Prostate gland (tissue), 2 donors: ENCODE measurements around the gene DNAJC5G. TPM values are rescaled to one million over a fixed set of nuclear protein-coding genes. Genes with fewer than 3 reads are reported as not detected.

Experiments used
- DNase-seq: peaks from one replicate; pipeline ENCODE4 v3.0.0-alpha.2; 2019; ENCODE audit warnings: low spot score
- H3K27ac ChIP-seq, 2 donors: fragments of 200-600 bp; sonication (generic); 2 replicates each; pipeline ENCODE4 v1.5.1; 2017 to 2019
- H3K27me3 ChIP-seq: fragments of 200-600 bp; sonication (generic); replicated peaks from 2 replicates; pipeline ENCODE4 v1.5.1; 2019; ENCODE audit not compliant: insufficient read depth
- H3K36me3 ChIP-seq, 2 donors: fragments of 200-600 bp; sonication (generic); 1 replicate in 1 of 2; 2 replicates in 1 of 2; pipeline versions ENCODE4 v1.5.1 to v1.8.1; 2017 to 2019
- H3K4me1 ChIP-seq: fragments of 200-600 bp; sonication (generic); replicated peaks from 2 replicates; pipeline ENCODE4 v1.5.1; 2019
- H3K4me3 ChIP-seq, 2 donors: fragments of 200-600 bp; sonication (generic); 2 replicates each; pipeline ENCODE4 v1.5.1; 2017 to 2019
- H3K9me3 ChIP-seq: fragments of 200-600 bp; sonication (generic); 2 replicates; pipeline ENCODE4 v1.5.1; 2017
- POLR2A ChIP-seq: fragments of 450-650 bp; IDR thresholded peaks from one replicate; pipeline ENCODE4 v1.6.1; 2016; ENCODE audit warnings: antibody characterized with exemption, mild to moderate bottlenecking
- POLR2AphosphoS5 ChIP-seq: sonication (generic); formaldehyde crosslinking; IDR thresholded peaks from one replicate; pipeline ENCODE4 v1.6.1; 2017; ENCODE audit warnings: antibody characterized with exemption
- WGBS: methylation state at CpG from one replicate; pipeline ENCODE4 v1.1.5; 2018; 5-methylcytosine and 5-hydroxymethylcytosine counted together
- intact Hi-C: fragments of 100-400 bp; cut with DNase I; formaldehyde crosslinking; loops from one replicate; pipeline ENCODE4 v1.14.2; 2022
- total RNA-seq, 2 donors: library from RNA; depleted of rRNA; stranded (reverse); fragments of >200 nt; gene quantifications; one replicate each; pipeline ENCODE4 v1.1.0, GENCODE V29; 2016
- TF ChIP-seq, protein P1 (sequence below), 4 experiments: fragments of 200-600 bp in 2 of 4; fragments of 450-650 bp in 2 of 4; sonication (generic) in 2 of 4; IDR thresholded peaks; 1 replicate in 3 of 4; 2 replicates in 1 of 4; pipeline ENCODE4 v1.5.1; 2016 to 2019; ENCODE audit warnings: antibody characterized with exemption in 4 of 4, mild to moderate bottlenecking in 2 of 4, moderate library complexity in 2 of 4

The DNAJC5G gene
- total RNA-seq, 2 donors from 2014 or later = 16.1 TPM; not detected in 1

DNA sequence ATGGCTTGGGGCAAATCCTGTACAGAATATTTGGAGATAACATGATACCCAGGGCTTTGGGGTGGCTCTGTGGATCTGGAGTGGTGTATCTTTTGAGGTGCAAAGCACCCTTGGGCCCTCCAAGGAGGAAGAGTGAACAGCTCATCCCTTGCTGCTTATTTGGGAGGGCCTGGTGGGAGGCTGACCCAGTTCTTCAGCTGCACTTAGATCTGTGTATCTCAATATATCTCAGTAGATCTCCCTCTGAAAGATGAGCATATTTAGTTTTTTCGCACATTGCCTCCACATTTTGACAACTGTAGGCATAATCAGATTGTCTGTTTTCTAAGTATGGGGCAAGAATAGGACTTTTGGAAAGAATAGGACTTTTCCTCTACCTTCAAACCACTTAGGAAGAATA is 9.8 kb downstream of the DNAJC5G start:
- Histone ChIP-seq H3K27me3 (no peaks in the 10 kb centered on the region), H3K27ac (no peak overlapping the region), H3K9me3 (no peaks in the 10 kb centered on the region), H3K4me3 (no peak overlapping the region), H3K36me3 (no peaks in the 10 kb centered on the region), H3K4me1 (no peaks in the 10 kb centered on the region)
- DNase-seq = no peak
- TF ChIP-seq, protein P1, sequence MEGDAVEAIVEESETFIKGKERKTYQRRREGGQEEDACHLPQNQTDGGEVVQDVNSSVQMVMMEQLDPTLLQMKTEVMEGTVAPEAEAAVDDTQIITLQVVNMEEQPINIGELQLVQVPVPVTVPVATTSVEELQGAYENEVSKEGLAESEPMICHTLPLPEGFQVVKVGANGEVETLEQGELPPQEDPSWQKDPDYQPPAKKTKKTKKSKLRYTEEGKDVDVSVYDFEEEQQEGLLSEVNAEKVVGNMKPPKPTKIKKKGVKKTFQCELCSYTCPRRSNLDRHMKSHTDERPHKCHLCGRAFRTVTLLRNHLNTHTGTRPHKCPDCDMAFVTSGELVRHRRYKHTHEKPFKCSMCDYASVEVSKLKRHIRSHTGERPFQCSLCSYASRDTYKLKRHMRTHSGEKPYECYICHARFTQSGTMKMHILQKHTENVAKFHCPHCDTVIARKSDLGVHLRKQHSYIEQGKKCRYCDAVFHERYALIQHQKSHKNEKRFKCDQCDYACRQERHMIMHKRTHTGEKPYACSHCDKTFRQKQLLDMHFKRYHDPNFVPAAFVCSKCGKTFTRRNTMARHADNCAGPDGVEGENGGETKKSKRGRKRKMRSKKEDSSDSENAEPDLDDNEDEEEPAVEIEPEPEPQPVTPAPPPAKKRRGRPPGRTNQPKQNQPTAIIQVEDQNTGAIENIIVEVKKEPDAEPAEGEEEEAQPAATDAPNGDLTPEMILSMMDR (IDR thresholded peaks at IDR 0.05) = no peak
- no peak for TF ChIP-seq POLR2AphosphoS5
- no peak for TF ChIP-seq POLR2A
- intact Hi-C loops = loop anchor here (5.0 to 10.0 kb wide), 2 partner anchors 188 to 320 kb away; no protein-coding TSS in a partner anchor
- WGBS = 84% methylated on average over 1 of the region's 1 CpG

DNA sequence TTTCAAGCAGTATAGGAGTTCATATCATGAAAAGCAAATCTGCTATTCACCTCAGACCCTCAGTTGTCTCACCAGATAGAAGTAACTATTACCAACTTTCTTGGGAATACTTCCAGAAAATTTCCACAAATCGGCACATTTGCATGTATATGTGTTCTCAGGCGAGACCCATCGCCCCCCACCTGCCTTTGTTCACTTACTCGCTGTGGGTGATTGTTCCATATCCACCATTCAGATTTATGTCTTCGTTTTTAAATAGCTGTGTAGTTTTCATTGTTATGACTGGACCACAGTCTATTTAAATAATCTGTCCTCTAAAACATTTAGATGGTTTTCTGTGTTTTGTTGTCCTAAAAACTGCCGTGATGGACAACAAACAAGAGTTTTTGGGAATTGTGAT is 10.2 kb downstream of the DNAJC5G start:
- intact Hi-C loops = loop anchor here (10.0 kb wide), 1 partner anchor 321 kb away; no protein-coding TSS in a partner anchor
- no peak for DNase-seq
- no peak overlapping the region for H3K4me3 ChIP-seq
- no peaks in the 10 kb centered on the region for H3K27me3 ChIP-seq
- no peaks in the 10 kb centered on the region for H3K36me3 ChIP-seq
- H3K4me1 ChIP-seq = no peaks in the 10 kb centered on the region
- no peaks in the 10 kb centered on the region for H3K9me3 ChIP-seq
- 84% methylated on average over 6 of the region's 6 CpGs for WGBS
- TF ChIP-seq, protein P1 (IDR thresholded peaks at IDR 0.05) = no peak
- TF ChIP-seq POLR2A (no peak), POLR2AphosphoS5 (no peak)
- no peak overlapping the region for H3K27ac ChIP-seq

DNA sequence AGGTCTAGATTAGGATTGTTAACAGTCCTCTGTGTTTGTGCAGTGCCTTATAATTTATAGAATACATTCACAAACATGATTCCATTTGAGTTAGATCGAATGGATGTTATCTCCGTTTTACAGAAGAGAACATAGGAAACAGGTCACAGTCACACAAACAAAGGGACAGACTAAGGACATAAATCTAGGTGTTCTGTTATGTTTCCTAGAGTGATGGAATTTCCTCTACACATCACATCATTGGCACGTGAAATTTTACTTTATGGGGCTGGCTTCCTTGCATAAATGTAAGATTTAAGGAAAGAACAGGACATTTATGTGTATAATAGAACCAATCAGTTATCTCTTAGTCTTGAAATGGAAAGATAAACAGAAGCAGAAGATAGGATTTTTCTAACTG is 13.4 kb downstream of the DNAJC5G start:
- no peak overlapping the region for H3K27ac ChIP-seq
- no peaks in the 10 kb centered on the region for H3K36me3 ChIP-seq
- no peak for DNase-seq
- no peaks in the 10 kb centered on the region for H3K9me3 ChIP-seq
- 7% methylated on average over 3 of the region's 3 CpGs for WGBS
- intact Hi-C loops = loop anchor here (10.0 kb wide), 1 partner anchor 324 kb away; no protein-coding TSS in a partner anchor
- no peaks in the 10 kb centered on the region for H3K27me3 ChIP-seq
- TF ChIP-seq POLR2A (no peak), POLR2AphosphoS5 (peak; percentile 22)
- H3K4me1 ChIP-seq = no peaks in the 10 kb centered on the region
- no peak overlapping the region for H3K4me3 ChIP-seq

DNA sequence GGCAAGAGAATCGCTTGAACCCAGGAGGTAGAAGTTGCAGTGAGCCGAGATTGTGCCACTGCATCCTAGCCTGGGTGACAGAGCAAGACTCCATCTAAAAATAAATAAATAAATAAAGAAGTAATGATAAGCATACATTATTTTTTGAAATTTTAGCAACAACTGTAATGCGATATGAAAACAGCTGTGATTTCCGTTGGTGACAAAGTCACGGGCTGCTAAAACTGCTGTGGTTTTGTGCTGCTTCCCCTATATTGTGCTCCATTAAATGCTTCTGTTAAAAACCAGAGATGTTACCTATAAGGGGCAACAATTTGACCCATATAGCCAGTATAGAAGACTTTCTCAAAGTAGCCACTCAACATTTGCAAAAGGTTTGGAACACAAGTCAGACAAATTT is 15.3 kb downstream of the DNAJC5G start:
- no peaks in the 10 kb centered on the region for H3K4me1 ChIP-seq
- H3K27ac ChIP-seq = no peak overlapping the region
- no peak for DNase-seq
- H3K4me3 ChIP-seq = no peak overlapping the region
- 89% methylated on average over 5 of the region's 5 CpGs for WGBS
- TF ChIP-seq POLR2AphosphoS5 (no peak), POLR2A (no peak)
- TF ChIP-seq, protein P1 (IDR thresholded peaks at IDR 0.05) = no peak
- H3K36me3 ChIP-seq = no peaks in the 10 kb centered on the region
- H3K27me3 ChIP-seq = no peaks in the 10 kb centered on the region
- intact Hi-C loops = no loop called here
- no peaks in the 10 kb centered on the region for H3K9me3 ChIP-seq

DNA sequence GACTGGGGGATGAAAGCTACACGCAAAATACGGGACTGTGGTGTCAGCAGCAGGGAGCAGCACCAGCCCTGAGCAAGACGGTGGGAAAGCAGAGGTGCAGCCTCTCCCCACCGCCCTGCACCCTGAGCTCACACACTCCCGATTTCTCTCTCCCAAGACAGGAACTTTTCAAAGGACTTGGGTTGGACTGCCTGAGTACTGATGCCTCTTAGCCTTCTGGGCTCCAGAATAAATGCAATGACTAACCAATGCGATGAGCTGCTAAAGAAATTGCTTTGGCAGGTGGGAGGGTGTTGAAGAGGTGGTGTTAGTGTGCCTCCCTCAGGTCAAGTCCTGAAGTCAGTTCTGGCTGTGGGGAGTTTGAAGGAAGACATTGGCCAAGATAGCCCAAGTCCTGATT is 16.6 kb downstream of the DNAJC5G start:
- TF ChIP-seq POLR2A = no peak
- no peak for TF ChIP-seq POLR2AphosphoS5
- TF ChIP-seq, protein P1 (IDR thresholded peaks at IDR 0.05) = no peak
- Histone ChIP-seq H3K4me1 (no peaks in the 10 kb centered on the region), H3K36me3 (no peaks in the 10 kb centered on the region), H3K9me3 (no peaks in the 10 kb centered on the region), H3K4me3 (no peak overlapping the region), H3K27ac (no peak overlapping the region), H3K27me3 (no peaks in the 10 kb centered on the region)
- 55% methylated on average over 6 of the region's 6 CpGs for WGBS
- intact Hi-C loops = no loop called here
- DNase-seq = no peak
